Prostate gland (tissue), 2 donors: ENCODE measurements around the gene TRPC4.

Experiments used
- POLR2A ChIP-seq: fragments of 450-650 bp; IDR thresholded peaks from one replicate; pipeline ENCODE4 v1.6.1; 2016; ENCODE audit warnings: antibody characterized with exemption, mild to moderate bottlenecking
- POLR2AphosphoS5 ChIP-seq: sonication (generic); formaldehyde crosslinking; IDR thresholded peaks from one replicate; pipeline ENCODE4 v1.6.1; 2017; ENCODE audit warnings: antibody characterized with exemption
- TF ChIP-seq, protein P1 (sequence below), 4 experiments: fragments of 200-600 bp in 2 of 4; fragments of 450-650 bp in 2 of 4; sonication (generic) in 2 of 4; IDR thresholded peaks; 1 replicate in 3 of 4; 2 replicates in 1 of 4; pipeline ENCODE4 v1.5.1; 2016 to 2019; ENCODE audit warnings: antibody characterized with exemption in 4 of 4, mild to moderate bottlenecking in 2 of 4, moderate library complexity in 2 of 4

DNA sequence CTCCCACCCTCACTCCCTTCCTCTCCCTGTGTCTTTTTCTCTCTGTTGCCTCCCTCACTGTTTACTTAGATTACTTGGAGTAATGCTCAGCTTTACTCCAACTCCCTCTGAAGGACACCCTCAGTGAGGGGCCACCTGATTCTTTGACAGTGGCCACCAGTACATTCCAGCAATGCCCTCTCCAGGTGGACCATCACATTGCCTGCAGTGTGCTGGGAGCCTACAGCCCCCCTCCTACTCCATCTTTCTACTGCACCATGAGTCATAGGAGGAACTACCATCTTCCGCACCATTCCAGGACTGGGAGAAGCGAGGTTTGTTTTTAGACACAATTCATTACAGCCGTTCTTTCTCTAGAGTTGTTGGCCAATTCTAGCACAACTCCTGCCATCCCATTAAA lies 174.4 kb downstream of the TRPC4 start:
- TF ChIP-seq, protein P1, sequence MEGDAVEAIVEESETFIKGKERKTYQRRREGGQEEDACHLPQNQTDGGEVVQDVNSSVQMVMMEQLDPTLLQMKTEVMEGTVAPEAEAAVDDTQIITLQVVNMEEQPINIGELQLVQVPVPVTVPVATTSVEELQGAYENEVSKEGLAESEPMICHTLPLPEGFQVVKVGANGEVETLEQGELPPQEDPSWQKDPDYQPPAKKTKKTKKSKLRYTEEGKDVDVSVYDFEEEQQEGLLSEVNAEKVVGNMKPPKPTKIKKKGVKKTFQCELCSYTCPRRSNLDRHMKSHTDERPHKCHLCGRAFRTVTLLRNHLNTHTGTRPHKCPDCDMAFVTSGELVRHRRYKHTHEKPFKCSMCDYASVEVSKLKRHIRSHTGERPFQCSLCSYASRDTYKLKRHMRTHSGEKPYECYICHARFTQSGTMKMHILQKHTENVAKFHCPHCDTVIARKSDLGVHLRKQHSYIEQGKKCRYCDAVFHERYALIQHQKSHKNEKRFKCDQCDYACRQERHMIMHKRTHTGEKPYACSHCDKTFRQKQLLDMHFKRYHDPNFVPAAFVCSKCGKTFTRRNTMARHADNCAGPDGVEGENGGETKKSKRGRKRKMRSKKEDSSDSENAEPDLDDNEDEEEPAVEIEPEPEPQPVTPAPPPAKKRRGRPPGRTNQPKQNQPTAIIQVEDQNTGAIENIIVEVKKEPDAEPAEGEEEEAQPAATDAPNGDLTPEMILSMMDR (IDR thresholded peaks at IDR 0.05), result no peak
- TF ChIP-seq POLR2AphosphoS5 (no peak), POLR2A (no peak)
